HG03558 (cell line): ENCODE data around the gene FBXL19.

Source experiments
- ATAC-seq: cut with Tn5 transposase; IDR thresholded peaks from one replicate; pipeline ENCODE4 v1.9.1; 2021; ENCODE audit warnings: moderate number of reproducible peaks; ENCODE audit not compliant: unreplicated experiment; ENCODE audit errors: extremely low read depth

Gene FBXL19

DNA sequence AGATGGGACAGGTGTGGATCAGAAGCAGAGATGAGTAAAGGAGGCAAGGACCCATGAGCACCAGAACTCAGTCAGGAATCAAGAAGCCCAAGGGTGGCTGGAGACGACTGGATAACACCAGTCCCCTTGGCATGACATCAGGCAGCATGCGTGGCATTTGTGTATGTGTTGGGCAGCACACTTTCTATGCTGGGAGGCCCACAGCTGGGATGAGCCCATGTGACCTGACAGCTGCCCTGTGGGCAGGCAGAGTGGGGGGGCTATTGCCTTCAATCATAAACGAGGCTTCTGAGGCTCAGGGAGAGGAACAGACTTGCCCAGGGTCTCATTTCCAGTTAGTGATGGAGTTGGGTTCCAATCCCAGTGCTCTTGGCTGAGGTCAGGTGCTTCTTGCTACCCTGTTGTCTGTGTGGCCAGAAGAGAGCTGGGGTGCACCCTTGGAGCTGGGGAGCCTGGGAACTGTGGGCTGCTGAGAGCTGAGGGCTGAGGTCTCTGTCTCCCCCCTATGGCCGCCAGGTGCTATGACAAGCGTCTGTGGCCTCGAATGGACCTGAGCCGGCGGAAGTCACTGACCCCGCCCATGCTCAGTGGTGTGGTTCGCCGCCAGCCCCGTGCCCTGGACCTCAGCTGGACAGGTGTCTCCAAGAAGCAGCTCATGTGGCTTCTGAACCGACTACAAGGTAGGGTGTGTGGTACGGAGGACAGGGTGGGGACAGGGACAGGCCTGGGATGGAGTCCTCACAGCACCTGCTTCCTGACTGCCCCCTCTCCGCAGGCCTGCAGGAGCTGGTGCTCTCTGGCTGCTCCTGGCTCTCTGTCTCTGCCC lies 18.4 kb downstream of the FBXL19 start:
- no peak for ATAC-seq

GRCh38 chr16:30942426-30942806 lies 19.0 kb downstream of the FBXL19 start:
- no peak for ATAC-seq

GRCh38 chr16:30944352-30944751 lies 21.0 kb downstream of the FBXL19 start:
- ATAC-seq: no peak

GRCh38 chr16:30946671-30947540 lies 23.5 kb downstream of the FBXL19 start:
- no peak for ATAC-seq

DNA sequence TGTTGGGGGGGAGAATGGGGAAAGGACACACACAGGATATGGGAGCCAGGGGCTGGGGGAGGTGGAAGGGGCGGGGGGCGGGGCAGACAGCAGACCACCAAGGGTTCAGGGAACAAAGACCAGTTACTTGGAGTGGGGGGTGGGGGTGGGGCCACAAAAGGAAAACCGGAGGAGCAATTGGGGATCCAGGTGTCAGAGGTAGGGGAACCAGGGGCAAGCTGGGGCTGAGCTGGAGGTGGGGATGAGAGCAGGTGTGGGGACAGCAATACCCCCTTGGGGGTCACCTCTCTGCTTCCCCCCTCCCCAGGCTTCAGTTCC lies 24.1 kb downstream of the FBXL19 start:
- no peak for ATAC-seq

DNA sequence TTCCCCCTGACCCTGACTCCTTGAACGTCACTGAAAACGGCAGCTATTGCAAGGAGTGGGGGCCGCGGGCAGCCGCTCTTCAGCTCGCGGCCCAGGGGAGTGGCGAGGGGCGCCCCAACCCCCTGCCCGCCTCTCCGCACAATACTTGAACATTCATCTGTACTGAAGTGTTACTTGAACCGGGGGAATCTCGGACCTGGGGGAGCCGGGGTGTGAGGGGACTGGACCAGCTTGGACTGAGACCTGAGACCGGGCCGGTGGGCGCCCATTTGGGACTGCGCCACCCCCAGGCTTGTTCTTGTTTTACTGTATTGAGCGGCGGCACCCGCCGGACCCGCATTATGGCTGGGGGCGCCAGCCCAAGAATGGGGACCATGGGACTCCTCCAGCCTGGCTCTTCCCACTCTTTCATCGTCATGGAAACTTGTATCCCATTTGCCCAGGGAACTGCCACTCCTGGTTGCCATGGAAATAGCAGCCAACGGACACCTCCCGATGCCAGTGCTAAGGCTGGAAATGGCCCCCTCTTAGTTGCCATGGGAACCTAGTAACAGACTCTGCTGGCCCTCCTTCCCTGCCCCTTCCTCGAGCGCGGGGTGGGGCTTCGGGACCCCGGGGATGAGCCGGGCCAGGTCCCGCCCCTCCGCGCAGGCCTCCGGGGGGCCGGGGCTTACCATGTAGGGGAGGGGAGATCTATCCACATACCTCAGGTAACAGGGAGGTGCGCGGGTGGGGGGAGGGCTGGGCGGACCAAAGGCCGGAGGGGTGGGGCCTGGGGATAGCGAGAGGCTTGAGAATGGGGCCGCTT lies 24.7 kb downstream of the FBXL19 start:
- no peak for ATAC-seq

GRCh38 chr16:30948667-30949649 lies 25.6 kb downstream of the FBXL19 start, which contains the start of gene ORAI3:
TSS of gene ORAI3 (plus strand) at chr16:30949068. CDS start at chr16:30949290, 222 bp downstream.
- no peak for ATAC-seq

- no peak for ATAC-seq
Measured at GRCh38 chr16:30949650-30950515, 26.5 kb downstream of the FBXL19 start.

DNA sequence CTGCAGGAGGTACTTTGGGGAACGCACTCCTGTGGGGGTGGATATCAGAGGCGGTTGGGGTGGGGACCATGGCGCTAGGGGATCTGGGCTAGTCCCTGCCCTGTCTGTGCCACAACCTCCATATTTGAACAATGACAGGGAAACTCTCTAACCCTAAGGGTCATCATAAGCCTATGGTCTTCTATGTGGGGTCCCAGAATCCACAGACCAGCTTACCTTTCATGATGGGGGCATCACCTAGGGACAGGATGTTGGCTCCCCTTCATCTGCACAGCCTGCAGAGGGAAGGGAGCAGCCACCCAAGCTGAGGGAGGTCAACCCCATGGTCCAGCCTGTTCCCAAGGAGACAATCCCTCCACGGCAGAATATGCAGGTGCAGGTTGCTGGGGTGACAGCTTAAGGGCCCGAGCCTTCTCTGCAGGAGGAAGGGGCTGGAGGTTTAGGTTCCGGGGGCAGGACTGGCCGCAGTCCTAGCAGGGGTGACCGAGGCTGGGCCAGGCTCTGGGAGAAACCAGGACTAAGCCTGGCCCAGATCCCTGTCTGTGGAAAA lies 27.2 kb downstream of the FBXL19 start:
- no peak for ATAC-seq

GRCh38 chr16:30951193-30951592 lies 27.8 kb downstream of the FBXL19 start:
- no peak for ATAC-seq

GRCh38 chr16:30951750-30952149 lies 28.4 kb downstream of the FBXL19 start:
- ATAC-seq: no peak

GRCh38 chr16:30953111-30953510 lies 29.7 kb downstream of the FBXL19 start:
- ATAC-seq: no peak

DNA sequence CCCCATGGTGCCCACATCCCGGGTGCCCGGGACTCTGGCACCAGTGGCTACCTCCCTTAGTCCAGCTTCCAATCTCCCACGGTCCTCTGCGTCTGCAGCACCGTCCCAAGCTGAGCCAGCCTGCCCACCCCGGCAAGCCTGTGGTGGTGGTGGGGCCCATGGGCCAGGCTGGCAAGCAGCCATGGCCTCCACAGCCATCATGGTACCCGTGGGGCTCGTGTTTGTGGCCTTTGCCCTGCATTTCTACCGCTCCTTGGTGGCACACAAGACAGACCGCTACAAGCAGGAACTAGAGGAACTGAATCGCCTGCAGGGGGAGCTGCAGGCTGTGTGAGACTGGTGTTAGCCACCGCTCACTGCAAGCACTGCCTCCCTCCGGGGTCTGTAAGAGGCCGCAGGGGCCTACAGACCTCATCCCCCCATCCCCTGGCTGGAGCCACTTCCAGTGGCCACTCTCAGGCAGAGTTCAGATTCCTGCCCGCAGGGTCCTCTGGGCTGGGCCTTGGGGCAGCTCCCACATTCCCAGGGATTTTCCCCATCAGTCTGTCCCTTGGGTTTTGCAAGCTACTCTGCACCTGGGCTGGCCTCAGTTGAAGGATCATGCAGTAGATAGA lies 30.2 kb downstream of the FBXL19 start:
- no peak for ATAC-seq

- no peak for ATAC-seq
Measured at GRCh38 chr16:30954993-30955392, 31.6 kb downstream of the FBXL19 start.

- no peak for ATAC-seq
Measured at GRCh38 chr16:30956601-30957455, 33.5 kb downstream of the FBXL19 start.

DNA sequence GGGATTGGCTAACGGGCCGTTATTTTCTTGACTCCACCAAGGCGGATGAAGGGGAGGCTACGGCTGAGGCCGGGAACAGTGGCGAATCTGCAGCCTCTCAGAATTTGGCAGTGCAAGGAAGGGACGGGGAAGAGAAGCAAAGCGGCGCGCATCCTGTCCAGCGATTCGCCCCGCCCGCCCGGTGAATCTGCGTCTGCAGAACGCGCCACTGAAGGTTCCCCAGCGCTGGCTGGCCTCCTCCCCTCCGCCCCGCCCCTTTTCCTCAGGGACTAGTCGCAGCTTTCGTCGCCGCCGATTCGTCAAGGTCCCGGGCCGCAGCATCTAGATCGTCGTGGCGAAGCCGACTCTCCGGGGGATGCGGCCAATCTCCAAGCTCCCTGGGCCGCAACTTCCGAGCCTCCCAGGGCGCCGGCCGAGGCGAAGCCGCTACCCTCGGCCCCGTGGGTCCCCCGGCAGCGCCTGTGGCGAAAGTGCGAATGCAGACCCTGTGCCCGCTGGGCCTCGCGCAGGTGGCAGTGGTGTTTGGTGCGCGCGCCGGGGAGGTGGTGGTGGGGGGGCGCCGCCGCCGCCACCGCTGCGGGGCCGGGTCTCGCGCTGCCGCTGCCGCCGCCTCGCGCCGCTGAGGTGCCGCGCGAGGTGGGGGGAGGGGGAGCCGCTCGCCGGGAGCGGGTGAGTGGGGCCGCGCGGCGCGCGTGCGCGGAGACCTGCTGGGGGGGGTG lies 34.2 kb downstream of the FBXL19 start, which contains the start of gene SETD1A:
Gene SETD1A (plus strand): TSS at position 299 of the 719 bp plus-strand sequence. CDS start 978 bp downstream, outside the sequence.
- ATAC-seq: no peak
